ENCODE measurements around the gene ZKSCAN3. TPM values are rescaled to one million over a fixed set of nuclear protein-coding genes. Genes with fewer than 3 reads are reported as not detected.

Gene ZKSCAN3
- total RNA-seq, 1 experiment from 2014 or later = 6.2 TPM

DNA sequence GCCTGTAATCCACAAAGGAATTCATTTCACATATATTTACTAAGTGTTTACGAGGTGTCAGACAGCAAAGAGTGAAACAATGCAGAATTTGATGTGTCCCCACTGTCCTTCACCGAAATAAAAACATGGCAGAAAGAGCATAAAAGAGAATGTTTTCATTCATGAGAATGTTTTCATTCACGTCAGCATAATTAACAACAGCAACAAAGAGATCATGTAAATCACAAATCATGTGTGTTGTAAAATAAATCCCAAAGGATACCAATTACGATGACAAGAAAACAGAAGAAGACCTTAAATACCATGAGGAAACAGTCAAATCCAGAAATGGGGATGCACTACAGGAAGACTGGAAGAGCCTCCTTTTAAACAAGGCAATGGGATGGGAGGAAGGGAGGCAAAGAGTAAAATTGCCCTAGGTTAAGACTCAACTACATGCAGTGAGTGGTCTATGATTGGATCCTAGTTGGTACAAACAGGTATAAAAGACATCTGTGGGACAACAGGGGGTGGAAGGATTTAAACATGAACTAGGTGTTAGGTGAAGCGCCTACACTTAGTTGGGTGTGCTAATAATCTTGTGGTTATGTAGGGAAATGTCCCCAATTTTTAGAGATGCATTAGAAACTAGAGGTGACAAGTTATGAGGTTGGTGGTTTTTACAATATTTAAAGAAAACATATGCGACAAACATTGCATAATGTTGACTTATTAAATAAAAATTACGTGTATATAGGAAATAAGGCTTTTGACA, 15.3 kb upstream of the ZKSCAN3 start:
- intact Hi-C loops (cut with micrococcal nuclease; ENCODE audit: unreplicated experiment) = no loop called here
- TF ChIP-seq CTCF (conservative IDR thresholded peaks at IDR 0.05) = no peak
- TF ChIP-seq EZH2 (IDR thresholded peaks at IDR 0.05; ENCODE audit: low read depth) = no peak
- CTCF ChIA-PET = no interaction called here
- no peak overlapping the region for H3K4me2 ChIP-seq
- no peaks in the 10 kb centered on the region for H4K20me1 ChIP-seq (ENCODE audit: insufficient read depth)
- H3K27ac ChIP-seq = no peak overlapping the region
- H3K9me2 ChIP-seq (ENCODE audit: insufficient read depth) = no peaks in the 10 kb centered on the region
- no peak for DNase-seq
- no peak overlapping the region for H2AFZ ChIP-seq
- H3K79me2 ChIP-seq (ENCODE audit: low read depth) = no peaks in the 10 kb centered on the region
- no peaks in the 10 kb centered on the region for H3K9me3 ChIP-seq (ENCODE audit: insufficient read depth, low read depth)
- H3F3A ChIP-seq (ENCODE audit: insufficient read depth, low read depth) = 0 out of 2 replicates have a peak, but pooled peaks cover 5% of the 10 kb centered on the region
- no peaks in the 10 kb centered on the region for H3K27me3 ChIP-seq (ENCODE audit: insufficient read depth, low read depth)
- no peaks in the 10 kb centered on the region for H3K36me3 ChIP-seq (ENCODE audit: low read depth)
- no TSS peak for BruUV-seq (replicated peaks)
- peaks cover 7% of the 10 kb centered on the region; the same call in 1 of the 2 replicates for H3K4me1 ChIP-seq (replicated peaks; ENCODE audit: insufficient read depth)
- POLR2A ChIA-PET (ENCODE audit: unreplicated experiment) = interaction anchor here (0.6 to 0.7 kb wide), 2 partner anchors 175 to 773 kb away, joined by 5 to 6 read pairs; no protein-coding TSS in a partner anchor
- no peak overlapping the region for H3K4me3 ChIP-seq

DNA sequence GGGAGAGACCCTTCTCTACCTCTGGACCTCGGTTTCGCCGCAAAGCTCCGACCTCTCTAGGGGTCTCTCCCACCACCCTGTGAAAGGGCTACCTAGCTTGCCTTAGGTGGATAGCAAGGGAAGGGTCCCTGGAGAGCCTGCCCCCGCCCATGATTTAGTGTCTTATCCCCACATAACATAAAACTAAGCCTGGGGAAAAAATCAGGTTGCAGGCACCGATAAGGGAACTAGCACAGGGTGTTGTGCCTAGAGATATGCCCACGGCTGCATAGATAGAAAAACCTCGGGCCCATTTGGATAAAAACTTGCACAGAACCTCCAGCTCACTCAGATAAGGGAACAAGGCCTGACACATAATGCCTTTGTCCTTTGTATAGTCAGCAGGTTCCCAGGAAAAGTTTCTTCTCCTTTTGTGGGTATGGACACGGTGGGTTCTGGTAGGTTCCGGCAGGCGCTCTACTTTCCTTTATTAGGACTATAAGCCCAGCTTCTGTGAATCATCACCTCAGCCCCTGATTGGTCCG, 14.6 kb upstream of the ZKSCAN3 start:
- ChIA-PET POLR2A (ENCODE audit: unreplicated experiment) (interaction anchor here (0.6 to 0.7 kb wide), 5 partner anchors 22 to 773 kb away, joined by 3 to 6 read pairs (median 4); no protein-coding TSS in a partner anchor), CTCF (no interaction called here)
- Histone ChIP-seq H3K4me1 (replicated peaks; ENCODE audit: insufficient read depth) (peaks cover 7% of the 10 kb centered on the region; the same call in 1 of the 2 replicates), H3K27me3 (ENCODE audit: insufficient read depth, low read depth) (no peaks in the 10 kb centered on the region), H3K9me3 (ENCODE audit: insufficient read depth, low read depth) (no peaks in the 10 kb centered on the region), H3K27ac (no peak overlapping the region), H3K9me2 (ENCODE audit: insufficient read depth) (no peaks in the 10 kb centered on the region), H3K4me3 (peak overlapping the region; percentile 49; the same call in 1 of the 2 replicates), H3K36me3 (ENCODE audit: low read depth) (no peaks in the 10 kb centered on the region), H4K20me1 (ENCODE audit: insufficient read depth) (no peaks in the 10 kb centered on the region), H3F3A (ENCODE audit: insufficient read depth, low read depth) (0 out of 2 replicates have a peak, but pooled peaks cover 5% of the 10 kb centered on the region), H3K4me2 (peak overlapping the region; percentile 67), H2AFZ (no peak overlapping the region), H3K79me2 (ENCODE audit: low read depth) (no peaks in the 10 kb centered on the region)
- DNase-seq = no peak
- TSS peak; percentile 75 for BruUV-seq (replicated peaks)
- intact Hi-C loops (cut with micrococcal nuclease; ENCODE audit: unreplicated experiment) = no loop called here
- TF ChIP-seq EZH2 (IDR thresholded peaks at IDR 0.05; ENCODE audit: low read depth) (no peak), CTCF (conservative IDR thresholded peaks at IDR 0.05) (no peak)

- TF ChIP-seq CTCF (conservative IDR thresholded peaks at IDR 0.05) (no peak), EZH2 (IDR thresholded peaks at IDR 0.05; ENCODE audit: low read depth) (no peak)
- intact Hi-C loops (cut with micrococcal nuclease; ENCODE audit: unreplicated experiment) = no loop called here
- Histone ChIP-seq H3K4me3 (peak within 1 kb of the TSS; percentile 49), H2AFZ (peak within 1 kb of the TSS; percentile 71), H3K9me3 (ENCODE audit: insufficient read depth, low read depth) (0 out of 2 replicates have a peak, but pooled peaks cover 2% of the 10 kb centered on the region), H3K36me3 (ENCODE audit: low read depth) (no peaks in the 10 kb centered on the region), H3F3A (ENCODE audit: insufficient read depth, low read depth) (0 out of 2 replicates have a peak, but pooled peaks cover 5% of the 10 kb centered on the region), H3K27ac (peak within 1 kb of the TSS; percentile 69), H3K79me2 (ENCODE audit: low read depth) (no peaks in the 10 kb centered on the region), H3K4me1 (replicated peaks; ENCODE audit: insufficient read depth) (peaks cover 7% of the 10 kb centered on the region; the same call in 1 of the 2 replicates), H4K20me1 (ENCODE audit: insufficient read depth) (no peaks in the 10 kb centered on the region), H3K9me2 (ENCODE audit: insufficient read depth) (no peaks in the 10 kb centered on the region), H3K4me2 (peak within 1 kb of the TSS; percentile 67), H3K27me3 (ENCODE audit: insufficient read depth, low read depth) (no peaks in the 10 kb centered on the region)
- BruUV-seq (replicated peaks) = TSS peak; percentile 95
- ChIA-PET POLR2A (ENCODE audit: unreplicated experiment) (interaction anchor here (0.5 to 0.6 kb wide), 5 partner anchors 21 to 1678 kb away, joined by 3 to 6 read pairs (median 3); no protein-coding TSS in a partner anchor), CTCF (no interaction called here)
- peak; percentile 75 to 77 for DNase-seq
Observed at GRCh38 chr6:28335564-28336283, 14.0 kb upstream of the ZKSCAN3 start, which contains the start of gene ZSCAN31. TSS of gene ZSCAN31 (minus strand) at chr6:28336148. CDS start at chr6:28329683, 6,465 bp downstream.

Measured in PC-9 (cell line).